ENCODE results near the gene MEI1.
"Not testable (repeated sequence)": the region's sequence is repeated elsewhere in the genome, so short reads cannot be mapped to it uniquely, and the experiment has no call there.

Gene MEI1

DNA sequence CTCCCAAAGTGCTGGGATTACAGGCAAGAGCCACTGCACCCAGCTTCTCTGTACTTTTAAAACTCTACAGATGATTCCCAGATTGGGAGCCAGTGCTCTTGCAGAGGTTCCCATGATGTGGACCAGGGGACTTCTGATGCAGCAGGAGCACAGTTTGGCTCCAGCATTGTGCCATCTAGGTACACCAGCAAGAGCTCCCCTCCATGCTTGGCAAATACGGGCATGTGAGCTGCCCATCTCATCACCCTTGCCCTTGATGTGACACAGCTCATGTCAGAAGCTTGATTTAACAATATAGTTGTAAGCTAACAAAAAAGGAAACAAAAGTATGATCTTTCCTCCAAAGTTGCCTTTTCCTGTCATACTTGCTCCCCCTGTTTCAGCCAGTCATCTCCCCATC, 39.4 kb upstream of the MEI1 start:
- no peak for TF ChIP-seq CTCF (IDR thresholded peaks at IDR 0.05; ENCODE audit: insufficient read depth, low read depth, low read length, missing control alignments)
- H3K4me3 ChIP-seq (ENCODE audit: low read length) = no peak overlapping the region
- no peak for DNase-seq (ENCODE audit: low read depth)

DNA sequence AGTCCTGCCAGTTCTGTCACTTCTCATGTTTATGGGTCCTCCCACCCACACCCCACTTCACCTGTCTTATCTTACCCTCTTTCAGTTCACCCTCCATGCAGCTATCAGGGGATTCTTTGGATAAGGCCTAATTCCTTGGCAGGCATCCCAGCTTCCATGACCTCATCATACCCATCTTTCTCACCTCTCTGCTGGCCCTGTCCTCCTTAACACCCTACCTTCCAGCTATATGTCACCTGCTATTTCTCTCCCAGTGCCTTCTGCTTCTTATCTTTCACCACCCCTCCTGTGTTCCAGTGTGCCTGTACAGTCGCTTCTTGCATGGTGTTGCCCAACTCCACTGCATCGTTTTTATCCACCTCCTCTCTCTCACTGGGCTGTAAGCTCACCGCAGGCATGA, 38.9 kb upstream of the MEI1 start:
- TF ChIP-seq CTCF (IDR thresholded peaks at IDR 0.05; ENCODE audit: insufficient read depth, low read depth, low read length, missing control alignments) = no peak
- no peak overlapping the region for H3K4me3 ChIP-seq (ENCODE audit: low read length)
- DNase-seq (ENCODE audit: low read depth) = no peak

DNA sequence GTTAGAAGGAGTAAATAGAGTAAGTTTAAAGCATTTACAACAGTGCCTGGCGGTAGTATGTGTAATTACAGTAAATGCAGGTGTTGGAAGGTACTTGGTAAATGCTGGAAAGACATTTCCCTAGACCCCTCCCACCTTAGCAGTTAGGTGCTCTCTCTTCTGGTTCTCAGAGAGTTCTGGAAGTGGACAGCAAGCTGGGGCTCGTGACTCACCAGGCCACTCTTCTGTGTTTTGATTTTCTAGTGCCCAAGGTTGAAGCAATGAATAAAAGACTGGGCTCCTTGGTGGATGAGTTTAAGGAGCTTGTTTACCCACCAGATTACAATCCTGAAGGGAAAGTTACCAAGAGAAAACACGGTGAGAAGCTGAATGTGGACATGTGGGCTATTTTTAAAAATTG, 38.2 kb upstream of the MEI1 start:
- no peak overlapping the region for H3K4me3 ChIP-seq (ENCODE audit: low read length)
- TF ChIP-seq CTCF (IDR thresholded peaks at IDR 0.05; ENCODE audit: insufficient read depth, low read depth, low read length, missing control alignments) = no peak
- no peak for DNase-seq (ENCODE audit: low read depth)

- no peak for DNase-seq (ENCODE audit: low read depth)
- no peak overlapping the region for H3K4me3 ChIP-seq (ENCODE audit: low read length)
- no peak for TF ChIP-seq CTCF (IDR thresholded peaks at IDR 0.05; ENCODE audit: insufficient read depth, low read depth, low read length, missing control alignments)
Measured at GRCh38 chr22:41661713-41662112, 37.6 kb upstream of the MEI1 start.

- not testable (repeated sequence) for DNase-seq (ENCODE audit: low read depth); H3K4me3 ChIP-seq (ENCODE audit: low read length)
Measured at GRCh38 chr22:41663594-41663993, 35.7 kb upstream of the MEI1 start.

- peak; percentile 29 for DNase-seq (ENCODE audit: low read depth)
Measured at GRCh38 chr22:41664490-41664889, 34.8 kb upstream of the MEI1 start.

GRCh38 chr22:41664951-41665350, 34.4 kb upstream of the MEI1 start:
- no peak for TF ChIP-seq CTCF (IDR thresholded peaks at IDR 0.05; ENCODE audit: insufficient read depth, low read depth, low read length, missing control alignments)
- DNase-seq (ENCODE audit: low read depth) = no peak
- H3K4me3 ChIP-seq (ENCODE audit: low read length) = no peak overlapping the region

More at GRCh38 chr22:41664490-41664889, 34.8 kb upstream of the MEI1 start:
- no peak overlapping the region for H3K4me3 ChIP-seq (ENCODE audit: low read length)
- no peak for TF ChIP-seq CTCF (IDR thresholded peaks at IDR 0.05; ENCODE audit: insufficient read depth, low read depth, low read length, missing control alignments)

All from epithelial cell of esophagus (primary cell).